Stimulated activated CD8-positive, alpha-beta memory T cell treated with anti-CD3 and anti-CD28 coated beads, Interleukin-4, amount 100 ng/mL, for 1 hour (primary cell): Measurements from ENCODE around the gene KIAA1217.
"Not testable (repeated sequence)": the region's sequence is repeated elsewhere in the genome, so short reads cannot be mapped to it uniquely, and the experiment has no call there.

Experiments
- DNase-seq, 2 donors: peaks; one replicate each; pipeline ENCODE4 v3.0.0-alpha.2; 2020; ENCODE audit warnings: low read depth in 2 of 2, low spot score in 1 of 2

KIAA1217 gene

GRCh38 chr10:24333736-24334135, 124.8 kb downstream of the KIAA1217 start:
- no peak for DNase-seq

GRCh38 chr10:24334279-24334939, 125.5 kb downstream of the KIAA1217 start:
- no peak for DNase-seq

- DNase-seq = not testable (repeated sequence)
Observed at GRCh38 chr10:24337723-24338122, 128.8 kb downstream of the KIAA1217 start.

- no peak for DNase-seq
Observed at GRCh38 chr10:24339387-24339786, 130.4 kb downstream of the KIAA1217 start.

- no peak for DNase-seq
Observed at GRCh38 chr10:24340446-24340845, 131.5 kb downstream of the KIAA1217 start.

GRCh38 chr10:24340883-24341282, 131.9 kb downstream of the KIAA1217 start:
- no peak for DNase-seq

- no peak for DNase-seq
Observed at GRCh38 chr10:24341371-24341770, 132.4 kb downstream of the KIAA1217 start.

GRCh38 chr10:24341897-24342296, 133.0 kb downstream of the KIAA1217 start:
- no peak for DNase-seq

- DNase-seq = no peak
Observed at GRCh38 chr10:24343686-24344085, 134.7 kb downstream of the KIAA1217 start.

GRCh38 chr10:24344279-24344678, 135.3 kb downstream of the KIAA1217 start:
- DNase-seq = no peak

GRCh38 chr10:24344695-24345463, 135.9 kb downstream of the KIAA1217 start:
- no peak for DNase-seq

- no peak for DNase-seq
Observed at GRCh38 chr10:24346877-24347519, 138.1 kb downstream of the KIAA1217 start.

GRCh38 chr10:24349379-24350001, 140.6 kb downstream of the KIAA1217 start:
- no peak for DNase-seq

GRCh38 chr10:24350070-24350921, 141.4 kb downstream of the KIAA1217 start:
- no peak for DNase-seq

GRCh38 chr10:24350922-24351225, 141.9 kb downstream of the KIAA1217 start:
- not testable (repeated sequence) for DNase-seq

GRCh38 chr10:24351961-24352360, 143.0 kb downstream of the KIAA1217 start:
- no peak for DNase-seq

GRCh38 chr10:24352399-24352798, 143.5 kb downstream of the KIAA1217 start:
- DNase-seq = no peak

- no peak for DNase-seq
Observed at GRCh38 chr10:24353319-24353718, 144.4 kb downstream of the KIAA1217 start.

- DNase-seq = no peak
Observed at GRCh38 chr10:24355056-24355688, 146.2 kb downstream of the KIAA1217 start.

- DNase-seq = no peak
Observed at GRCh38 chr10:24357344-24358004, 148.5 kb downstream of the KIAA1217 start.
